ENCODE measurements around the gene PRR35. TPM values are rescaled to one million over a fixed set of nuclear protein-coding genes. Genes with fewer than 3 reads are reported as not detected.

PRR35 gene
- polyA plus RNA-seq, 3 donors, result 0.20 TPM; not detected in 2

DNA sequence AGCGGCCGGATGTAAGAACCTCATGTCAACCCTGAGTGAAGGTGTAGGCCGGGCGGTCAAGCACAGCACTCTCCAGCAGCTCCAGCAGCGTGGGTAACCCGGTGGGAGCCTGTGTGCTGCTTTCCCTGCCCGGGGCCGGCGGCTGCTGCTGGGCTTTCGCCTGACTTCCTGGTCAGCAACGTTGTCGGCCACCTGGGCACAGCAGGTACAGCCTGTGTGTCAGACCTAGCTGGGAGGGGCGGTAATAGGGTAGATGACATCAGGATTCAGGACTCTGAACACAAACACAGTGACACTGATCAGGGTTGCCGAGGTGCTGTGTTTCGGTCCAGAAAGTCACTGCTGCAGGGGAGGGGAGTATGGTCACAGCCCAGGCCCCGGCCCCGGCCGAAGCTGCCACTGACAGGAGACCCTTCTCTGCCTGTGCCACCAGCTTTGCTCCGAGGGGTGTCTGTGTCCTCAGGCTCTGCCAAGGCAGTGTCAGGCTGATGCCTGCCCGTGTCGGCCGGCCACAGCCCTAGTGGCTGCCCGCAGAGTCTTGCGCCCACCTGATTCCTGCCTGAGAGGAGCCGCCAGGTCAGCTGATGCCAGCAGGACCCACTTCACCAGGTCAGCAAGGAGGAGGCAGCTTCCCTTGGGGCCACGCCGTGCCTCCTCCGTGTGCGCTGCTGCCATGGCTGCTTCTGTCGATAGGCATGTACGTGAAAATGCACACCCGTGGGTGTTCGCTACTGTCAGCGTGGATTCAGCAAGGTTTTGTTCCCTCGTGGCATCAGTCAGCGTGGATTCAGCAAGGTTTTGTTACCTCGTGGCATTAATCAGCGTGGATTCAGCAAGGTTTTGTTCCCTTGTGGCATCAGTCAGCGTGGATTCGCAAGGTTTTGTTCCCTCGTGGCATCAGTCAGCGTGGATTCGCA is 38.9 kb downstream of the PRR35 start:
- 95 to 97% (median 96%) methylated on average over 39 to 43 of the region's 43 CpGs for WGBS, 3 donors

GRCh38 chr16:600781-601180 is 40.6 kb downstream of the PRR35 start:
- WGBS, 3 donors, result 43 to 61% (median 59%) methylated on average over 7 of the region's 7 CpGs
- H3K27ac ChIP-seq (ENCODE audit: low read depth, low read length), result no peak overlapping the region

More for the DNA sequence above, 38.9 kb downstream of the PRR35 start:
- no peak overlapping the region for H3K27ac ChIP-seq (ENCODE audit: low read depth, low read length)

DNA sequence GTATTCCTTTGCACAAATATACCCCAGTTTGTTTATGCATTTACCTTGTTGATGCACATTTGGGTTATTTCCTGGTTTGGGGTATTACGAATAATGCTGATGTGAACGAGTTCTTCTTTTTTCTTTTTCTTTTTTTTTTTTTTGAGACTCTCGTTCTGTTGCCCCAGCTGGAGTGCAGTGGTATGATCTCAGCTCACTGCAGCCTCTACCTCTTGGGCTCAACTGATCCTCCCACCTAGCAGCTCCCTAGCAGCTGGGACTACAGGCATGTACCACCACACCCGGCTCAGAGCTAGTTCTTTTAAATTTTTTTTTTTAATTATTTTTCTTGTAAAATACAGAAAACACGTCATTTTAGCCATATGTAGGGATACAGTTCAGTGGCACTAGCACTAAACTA is 43.7 kb downstream of the PRR35 start:
- WGBS, 3 donors, result 68 to 76% (median 74%) methylated on average over 5 of the region's 5 CpGs
- H3K27ac ChIP-seq (ENCODE audit: low read depth, low read length), result no peak overlapping the region

DNA sequence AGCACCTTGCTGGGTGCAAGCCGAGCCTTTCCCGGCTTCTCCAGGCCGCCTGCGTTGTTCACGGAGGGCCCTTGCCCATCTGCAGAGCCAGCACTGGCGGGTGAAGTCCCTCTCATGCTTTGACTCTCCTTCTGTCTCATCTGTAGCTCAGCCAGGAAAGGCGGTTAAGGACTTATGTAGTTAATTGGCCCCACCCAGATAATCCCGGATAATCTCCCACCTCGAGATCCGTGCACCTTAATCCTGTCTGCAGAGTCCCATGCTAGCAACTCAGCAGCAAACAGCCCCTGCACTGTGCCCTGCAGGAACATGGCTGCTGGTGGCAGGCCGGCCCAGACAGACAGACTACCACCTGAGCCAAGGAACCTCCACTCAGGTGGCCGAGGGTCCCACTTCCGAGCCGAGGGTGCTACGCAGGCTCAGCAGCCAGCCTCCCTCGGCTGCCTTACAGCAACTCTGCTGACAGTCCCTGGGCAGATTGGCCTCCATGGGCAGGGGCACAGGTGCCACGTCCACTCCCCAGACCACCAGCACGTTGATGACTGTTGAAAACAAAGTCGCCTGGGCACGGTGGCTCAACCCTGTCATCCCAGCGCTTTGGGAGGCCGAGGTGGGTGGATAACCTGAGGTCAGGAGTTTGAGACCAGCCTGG is 46.6 kb downstream of the PRR35 start:
- WGBS, 3 donors, result 91 to 97% (median 94%) methylated on average over 22 of the region's 22 CpGs
- no peak overlapping the region for H3K27ac ChIP-seq (ENCODE audit: low read depth, low read length)

GRCh38 chr16:608019-608418 is 47.8 kb downstream of the PRR35 start:
- no peak overlapping the region for H3K27ac ChIP-seq (ENCODE audit: low read depth, low read length)
- WGBS, 3 donors, result 76 to 83% (median 77%) methylated on average over 10 of the region's 10 CpGs

- H3K27ac ChIP-seq (ENCODE audit: low read depth, low read length), result no peak overlapping the region
- WGBS, 3 donors, result 88 to 93% (median 90%) methylated on average over 13 of the region's 13 CpGs
Observed at GRCh38 chr16:609316-609715, 49.1 kb downstream of the PRR35 start.

GRCh38 chr16:609984-610383 is 49.8 kb downstream of the PRR35 start:
- 86 to 91% (median 89%) methylated on average over 14 of the region's 14 CpGs for WGBS, 3 donors
- no peak overlapping the region for H3K27ac ChIP-seq (ENCODE audit: low read depth, low read length)

DNA sequence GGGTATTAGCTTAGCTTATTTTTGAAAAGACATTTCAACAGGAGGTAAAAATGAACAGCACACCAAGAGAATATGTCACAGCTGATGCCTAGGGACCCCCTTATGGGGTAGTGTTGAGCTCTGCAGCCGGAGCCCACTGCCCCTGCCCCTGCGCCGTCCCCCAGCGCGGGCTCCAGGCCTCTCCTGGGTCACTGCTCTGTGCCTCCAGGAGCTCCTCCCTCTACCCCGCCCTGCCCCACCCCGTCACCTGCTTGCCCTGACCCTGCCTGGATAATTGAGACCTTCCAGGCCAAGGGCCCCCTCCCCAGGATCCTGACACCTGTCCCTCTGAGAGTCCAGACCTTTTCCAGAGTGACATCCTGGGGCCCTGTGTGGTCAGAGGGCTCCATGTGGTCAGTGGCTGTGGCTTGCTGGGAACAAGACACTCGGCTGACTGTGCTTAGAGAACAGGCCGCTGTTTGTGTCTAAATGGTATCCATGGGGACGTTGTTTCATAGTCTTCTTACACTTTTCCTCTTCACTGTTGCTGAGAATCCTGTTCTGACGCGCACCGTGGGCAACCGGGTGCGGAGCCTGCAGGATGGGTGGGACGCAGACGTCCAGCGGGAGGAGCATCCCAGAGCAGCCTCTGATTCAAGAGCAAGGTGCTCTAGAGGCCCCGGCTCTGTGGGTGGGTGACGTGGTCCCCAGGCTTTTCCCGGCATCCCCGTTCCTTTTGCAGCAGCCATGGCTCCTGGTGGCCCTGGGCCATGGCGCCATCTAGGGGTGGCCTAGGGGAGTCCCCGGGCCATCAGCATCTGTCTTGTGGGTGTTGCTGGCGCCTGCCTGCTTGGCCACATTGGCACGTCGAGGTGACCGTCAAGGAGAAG is 50.6 kb downstream of the PRR35 start:
- no peak overlapping the region for H3K27ac ChIP-seq (ENCODE audit: low read depth, low read length)
- 58 to 69% (median 66%) methylated on average over 28 of the region's 28 CpGs for WGBS, 3 donors

DNA sequence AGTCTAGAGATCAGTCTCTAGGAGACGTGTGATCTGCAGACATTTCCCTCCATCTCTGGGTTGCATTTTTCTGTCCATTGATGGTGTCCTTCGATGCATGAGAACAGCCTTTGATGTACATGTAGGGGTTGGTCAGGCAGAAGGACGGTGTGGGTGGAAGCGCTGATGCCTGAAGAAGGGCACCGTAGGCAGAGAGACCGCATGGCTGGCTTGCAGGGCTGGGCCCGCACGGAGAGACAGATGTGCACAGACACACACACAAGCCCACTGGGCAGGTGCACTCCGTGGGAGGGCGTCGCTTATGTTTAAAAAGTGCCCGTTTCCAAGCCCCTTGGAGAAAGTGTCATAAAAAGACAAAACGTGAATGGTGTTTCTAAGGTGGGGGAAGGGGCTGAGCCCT is 54.9 kb downstream of the PRR35 start:
- no peak overlapping the region for H3K27ac ChIP-seq (ENCODE audit: low read depth, low read length)
- WGBS, 3 donors, result 86 to 96% (median 94%) methylated on average over 13 of the region's 13 CpGs

Other genes with a start within 250 kb of the PRR35 start
- 10 to 100 TPM; 11.8 to 18.4 (median 15.8) TPM for gene AXIN1, start 207.7 kb upstream of the PRR35 start, polyA plus RNA-seq
- gene MRPL28, start 189.9 kb upstream of the PRR35 start, polyA plus RNA-seq, result 10 to 100 TPM; 36.6 to 75.1 (median 70.4) TPM
- 10 to 100 TPM; 33.2 to 53.3 (median 47.0) TPM for gene PGAP6, start 178.4 kb upstream of the PRR35 start, polyA plus RNA-seq
- 100 to 1,000 TPM in 2 of 3 donors, 10 to 100 TPM in 1; 30.1 to 223 (median 130) TPM for gene NME4, start 163.2 kb upstream of the PRR35 start, polyA plus RNA-seq
- gene DECR2, start 158.5 kb upstream of the PRR35 start, polyA plus RNA-seq, result 10 to 100 TPM; 11.9 to 22.8 (median 20.2) TPM
- gene RAB11FIP3, start 134.7 kb upstream of the PRR35 start, polyA plus RNA-seq, result 10 to 100 TPM; 20.7 to 27.3 (median 21.9) TPM
- 10 to 100 TPM; 20.4 to 31.4 (median 30.6) TPM for gene CAPN15, start 32.7 kb upstream of the PRR35 start, polyA plus RNA-seq
- gene NHLRC4, start 6.6 kb downstream of the PRR35 start, polyA plus RNA-seq, result 1 to 10 TPM in 1 of 3 donors, under 1 TPM in 2; 0.22 to 1.3 (median 0.61) TPM
- 10 to 100 TPM; 36.6 to 47.7 (median 37.6) TPM for gene PIGQ, start 9.6 kb downstream of the PRR35 start, polyA plus RNA-seq
- 10 to 100 TPM; 16.0 to 42.5 (median 21.2) TPM for gene RAB40C, start 29.7 kb downstream of the PRR35 start, polyA plus RNA-seq
- under 1 TPM; 0.25 to 0.85 (median 0.67) TPM for gene WFIKKN1, start 70.6 kb downstream of the PRR35 start, polyA plus RNA-seq
- gene METTL26, start 75.9 kb downstream of the PRR35 start, polyA plus RNA-seq, result 100 to 1,000 TPM in 2 of 3 donors, 10 to 100 TPM in 1; 65.0 to 125 (median 109) TPM
- gene MCRIP2, start 81.4 kb downstream of the PRR35 start, polyA plus RNA-seq, result 10 to 100 TPM; 23.6 to 57.6 (median 42.6) TPM
- 10 to 100 TPM; 12.1 to 14.8 (median 13.7) TPM for gene WDR90, start 89.0 kb downstream of the PRR35 start, polyA plus RNA-seq
- 100 to 1,000 TPM in 1 of 3 donors, 10 to 100 TPM in 2; 67.7 to 107 (median 85.5) TPM for gene RHOT2, start 107.7 kb downstream of the PRR35 start, polyA plus RNA-seq
- gene RHBDL1, start 115.3 kb downstream of the PRR35 start, polyA plus RNA-seq, result under 1 TPM in 2 of 3 donors, not detected in 1; 0.59 to 0.71 TPM
- gene STUB1, start 120.0 kb downstream of the PRR35 start, polyA plus RNA-seq, result 100 to 1,000 TPM in 2 of 3 donors, 10 to 100 TPM in 1; 85.4 to 145 (median 139) TPM
- gene JMJD8, start 123.9 kb downstream of the PRR35 start, polyA plus RNA-seq, result 10 to 100 TPM; 36.8 to 77.7 (median 44.9) TPM
- 1 to 10 TPM; 3.8 to 7.4 (median 5.1) TPM for gene WDR24, start 130.0 kb downstream of the PRR35 start, polyA plus RNA-seq
- 1 to 10 TPM in 1 of 3 donors, under 1 TPM in 2; 0.22 to 2.5 (median 0.37) TPM for gene FBXL16, start 145.4 kb downstream of the PRR35 start, polyA plus RNA-seq
- gene METRN, start 154.7 kb downstream of the PRR35 start, polyA plus RNA-seq, result 10 to 100 TPM; 21.3 to 34.1 (median 22.2) TPM
- gene ANTKMT, start 160.8 kb downstream of the PRR35 start, polyA plus RNA-seq, result 10 to 100 TPM; 10.1 to 33.4 (median 26.0) TPM
- 1 to 10 TPM in 1 of 3 donors, under 1 TPM in 2; 0.42 to 2.1 (median 0.98) TPM for gene CCDC78, start 166.0 kb downstream of the PRR35 start, polyA plus RNA-seq
- gene HAGHL, start 166.7 kb downstream of the PRR35 start, polyA plus RNA-seq, result 1 to 10 TPM; 2.0 to 2.6 (median 2.5) TPM
- gene CIAO3, start 180.6 kb downstream of the PRR35 start, polyA plus RNA-seq, result 10 to 100 TPM; 16.0 to 23.7 (median 19.0) TPM
- gene MSLN, start 200.3 kb downstream of the PRR35 start, polyA plus RNA-seq, result 10 to 100 TPM in 2 of 3 donors, under 1 TPM in 1; 0.49 to 14.2 (median 13.2) TPM
- gene RPUSD1, start 228.0 kb downstream of the PRR35 start, polyA plus RNA-seq, result 10 to 100 TPM; 10.5 to 16.7 (median 10.8) TPM
- gene CHTF18, start 228.2 kb downstream of the PRR35 start, polyA plus RNA-seq, result 10 to 100 TPM in 1 of 3 donors, 1 to 10 TPM in 2; 7.3 to 12.6 (median 8.0) TPM
- not detected for gene GNG13, start 240.3 kb downstream of the PRR35 start, polyA plus RNA-seq

All from adipose tissue (tissue), 3 donors.